Activated T-helper 1 cell treated with Interleukin-2 at 50 U/mL for 16 hours (primary cell): Measurements from ENCODE around the gene SPATA18.
"Not testable (repeated sequence)": the region's sequence is repeated elsewhere in the genome, so short reads cannot be mapped to it uniquely, and the experiment has no call there.

ENCODE experiments used
- DNase-seq: peaks from one replicate; pipeline ENCODE4 v3.0.0-alpha.2; 2020; ENCODE audit warnings: low read depth

The SPATA18 gene

DNA sequence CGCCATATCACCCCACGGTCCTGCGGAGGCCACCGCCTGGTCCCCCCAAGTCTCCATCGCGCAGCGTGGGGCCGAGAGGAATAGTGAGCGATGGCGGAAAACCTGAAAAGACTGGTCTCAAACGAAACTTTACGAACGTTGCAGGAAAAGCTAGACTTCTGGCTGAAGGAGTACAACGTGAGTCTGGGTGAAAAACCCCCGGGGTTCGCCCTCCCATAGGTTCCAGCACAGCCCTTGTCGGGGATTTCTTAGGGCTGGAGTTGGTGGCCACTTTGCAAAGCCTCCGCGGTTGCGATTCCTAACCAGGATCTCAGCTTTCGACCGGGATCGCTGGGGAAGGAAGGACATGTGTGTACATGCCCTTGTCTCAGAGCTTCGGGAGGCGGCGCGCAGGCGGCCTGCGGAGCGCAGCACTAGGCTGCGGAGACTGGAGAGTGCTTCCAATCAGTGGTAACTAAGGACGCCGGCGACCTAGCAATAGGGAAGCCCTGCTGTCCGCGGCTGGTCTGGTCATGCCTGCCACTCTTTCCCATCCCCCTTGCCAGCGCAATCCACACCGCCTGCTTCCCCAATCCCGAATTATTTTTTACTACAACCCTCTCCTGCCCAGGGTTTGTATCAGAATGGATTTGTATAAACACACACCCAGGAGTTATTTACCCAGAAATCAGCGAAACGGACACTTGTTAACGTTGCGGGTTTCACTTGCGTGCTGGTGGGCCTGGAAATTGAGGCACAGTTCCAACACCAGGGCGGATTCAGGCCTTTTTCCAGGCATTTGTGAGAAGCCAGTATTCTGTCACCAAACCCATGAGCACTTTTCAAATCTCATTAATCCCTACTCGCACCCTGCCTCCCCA is 741 bp downstream of the SPATA18 start:
- no peak for DNase-seq

DNA sequence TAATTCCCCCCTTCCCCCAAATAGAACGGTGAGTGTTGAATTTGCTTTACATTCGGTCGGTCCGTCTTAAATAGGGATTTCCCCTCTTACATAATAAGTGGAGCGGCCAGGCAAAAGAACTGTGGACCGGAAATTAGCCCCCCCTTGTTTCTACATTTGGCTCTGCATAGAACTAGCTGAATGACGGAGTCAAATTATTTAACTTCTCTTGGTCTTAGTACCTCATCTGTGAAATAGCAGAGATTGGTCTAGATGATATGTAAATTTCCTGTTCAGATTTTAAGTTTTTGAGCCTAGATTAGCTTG is 1.3 kb downstream of the SPATA18 start:
- DNase-seq: no peak

DNA sequence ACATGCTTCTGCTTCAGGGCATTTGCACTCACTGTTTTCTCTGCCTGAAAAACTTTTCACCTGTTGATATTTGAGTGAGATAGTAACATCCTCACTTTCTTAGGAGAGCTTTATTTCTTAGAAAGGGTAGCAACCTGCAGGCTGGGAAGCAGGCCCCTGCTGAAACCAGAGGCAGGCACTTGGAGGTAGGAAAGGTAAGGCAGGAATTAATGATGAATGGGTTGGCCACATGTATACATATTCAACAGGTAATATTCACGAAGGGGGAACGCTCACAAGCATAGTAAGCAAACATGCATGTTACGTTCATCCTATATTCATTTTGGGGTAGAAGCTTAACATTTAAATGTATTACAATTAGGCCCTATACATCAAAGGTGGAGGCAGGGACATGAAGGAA is 3.1 kb downstream of the SPATA18 start:
- DNase-seq: no peak

DNA sequence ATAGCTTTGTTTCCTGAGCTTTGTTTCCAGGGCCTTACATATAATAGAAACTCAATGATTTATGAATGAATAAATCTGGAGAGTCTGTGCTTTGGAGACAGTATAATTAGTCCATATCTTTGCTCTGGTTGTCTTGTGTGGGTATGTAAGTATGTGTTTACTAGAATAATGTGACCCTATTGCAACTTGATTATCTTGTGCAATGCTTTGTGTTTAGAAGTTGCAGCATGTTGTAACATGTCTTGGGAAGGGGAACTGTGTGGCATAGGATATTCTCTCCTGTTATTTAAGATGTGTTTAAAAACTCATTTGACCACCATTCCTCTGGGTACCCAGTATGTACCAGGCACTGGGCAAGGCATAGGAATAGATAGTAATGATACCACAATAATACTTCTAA is 6.1 kb downstream of the SPATA18 start:
- DNase-seq: no peak

DNA sequence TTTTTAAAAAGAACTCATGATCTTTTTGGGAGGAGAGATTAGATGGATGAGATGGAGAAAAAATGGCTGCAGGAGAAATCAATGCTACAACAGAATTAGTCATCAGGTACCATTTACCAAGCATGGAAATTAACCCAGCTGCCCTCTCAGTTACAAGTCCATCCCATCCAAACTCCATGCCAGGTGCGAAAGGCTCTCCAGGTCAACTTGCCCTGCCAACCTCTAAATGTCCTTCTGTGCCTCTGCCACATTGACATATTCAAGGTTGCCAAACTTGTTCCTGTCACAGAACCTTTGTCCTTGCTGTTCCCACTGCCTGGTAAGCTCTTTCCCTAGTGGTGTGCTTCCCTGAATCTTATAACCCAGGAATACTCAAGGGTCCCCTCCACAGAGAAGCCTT is 7.2 kb downstream of the SPATA18 start:
- no peak for DNase-seq

DNA sequence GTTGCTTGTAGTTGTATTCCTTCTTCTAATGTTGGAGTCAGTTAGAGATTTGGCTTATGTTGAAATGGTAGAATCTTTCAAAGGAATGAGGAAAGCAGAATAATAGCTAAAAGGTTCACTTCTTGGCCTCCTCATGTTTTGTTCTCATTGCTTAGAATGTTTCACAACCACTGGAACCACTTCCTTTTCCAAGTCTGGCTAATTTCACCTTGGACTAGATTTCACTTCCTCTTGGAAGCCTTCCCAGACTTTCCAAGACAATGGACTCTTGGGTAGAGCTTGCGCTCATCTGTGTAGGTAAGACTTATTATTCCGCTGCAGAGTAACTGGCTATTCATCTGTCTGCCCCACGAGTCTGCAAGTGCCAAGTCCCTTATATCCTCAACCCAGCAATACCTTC is 8.3 kb downstream of the SPATA18 start:
- DNase-seq: no peak

DNA sequence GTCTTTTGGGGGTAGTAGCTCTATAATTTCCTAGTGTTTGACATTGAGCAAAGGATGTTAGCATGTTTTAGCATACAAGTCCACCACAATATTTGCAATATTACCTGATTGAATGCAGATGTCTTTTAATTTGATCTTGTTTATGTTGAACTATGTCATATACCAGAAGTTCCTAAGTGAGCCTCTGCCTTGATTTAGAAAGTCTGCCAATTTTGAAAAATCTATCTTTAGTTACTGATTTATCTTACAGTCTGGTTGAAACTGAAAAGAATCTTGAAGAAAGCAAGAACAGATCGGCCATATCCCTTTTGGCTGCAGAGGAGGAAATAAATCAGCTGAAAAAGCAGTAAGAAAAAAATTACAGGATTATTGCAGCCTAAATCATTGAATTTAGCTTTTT is 18.5 kb downstream of the SPATA18 start:
- no peak for DNase-seq

DNA sequence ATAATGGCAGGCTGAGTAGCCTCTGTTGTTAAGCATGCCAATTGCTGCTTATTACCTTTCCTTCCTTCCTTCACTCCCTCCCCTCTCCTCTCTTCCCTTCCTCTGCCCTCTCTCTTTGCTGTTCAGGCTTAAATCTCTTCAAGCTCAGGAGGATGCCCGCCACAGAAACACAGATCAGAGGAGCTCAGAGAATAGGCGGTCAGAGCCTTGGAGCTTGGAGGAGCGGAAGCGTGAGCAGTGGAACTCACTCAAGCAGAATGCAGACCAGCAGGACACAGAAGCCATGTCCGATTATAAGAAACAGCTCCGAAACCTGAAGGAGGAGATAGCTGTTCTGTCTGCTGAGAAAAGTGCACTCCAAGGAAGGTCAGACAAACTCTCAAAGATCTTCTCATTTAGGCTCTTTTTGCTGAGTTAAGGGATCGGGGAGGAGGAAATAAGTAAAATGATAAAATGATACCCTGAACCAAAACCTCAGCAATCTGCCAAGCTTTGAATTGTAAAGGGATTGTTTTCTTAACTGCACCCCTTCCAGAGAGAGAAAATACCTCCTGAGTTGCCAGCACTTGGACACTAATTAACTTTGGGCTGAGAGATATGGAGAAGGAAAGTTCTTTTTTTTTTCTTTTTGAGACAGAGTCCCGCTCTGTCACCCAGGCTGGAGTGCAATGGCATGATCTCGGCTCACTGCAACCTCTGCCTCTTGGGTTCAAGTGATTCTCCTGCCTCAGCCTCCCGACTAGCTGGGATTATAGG is 20.9 kb downstream of the SPATA18 start:
- DNase-seq: no peak

DNA sequence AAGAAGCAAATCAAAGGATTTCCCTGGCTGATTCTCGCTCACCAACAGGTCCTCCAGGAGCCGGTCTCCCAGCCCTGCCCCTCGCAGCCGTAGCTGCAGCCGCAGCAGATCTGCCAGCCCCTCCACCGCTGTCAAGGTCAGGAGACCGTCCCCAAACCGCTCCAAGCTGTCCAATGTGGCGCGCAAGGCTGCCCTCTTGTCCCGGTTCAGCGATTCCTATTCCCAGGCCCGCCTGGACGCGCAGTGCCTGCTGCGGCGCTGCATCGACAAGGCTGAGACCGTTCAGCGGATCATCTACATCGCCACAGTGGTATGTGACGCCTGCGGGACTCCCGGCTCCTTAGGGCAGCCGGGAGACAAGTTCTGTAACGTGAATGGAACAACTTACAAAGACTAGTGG is 25.6 kb downstream of the SPATA18 start:
- DNase-seq: no peak

DNA sequence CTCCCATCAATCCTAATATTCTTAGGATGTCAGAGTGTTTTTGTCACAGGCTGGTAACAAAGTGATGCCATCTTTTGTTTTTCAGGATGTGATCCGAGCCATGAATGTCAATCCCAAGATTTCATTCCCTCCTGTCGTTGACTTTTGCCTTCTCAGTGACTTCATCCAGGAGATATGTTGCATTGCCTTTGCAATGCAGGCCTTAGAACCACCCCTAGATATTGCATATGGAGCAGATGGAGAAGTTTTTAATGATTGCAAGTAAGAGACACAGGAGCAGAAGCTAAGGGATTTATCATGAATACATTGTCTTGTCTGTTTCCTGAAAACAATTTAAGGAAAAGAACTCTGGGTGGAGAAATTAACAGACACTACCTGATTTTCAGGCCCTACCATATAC is 28.6 kb downstream of the SPATA18 start:
- no peak for DNase-seq

DNA sequence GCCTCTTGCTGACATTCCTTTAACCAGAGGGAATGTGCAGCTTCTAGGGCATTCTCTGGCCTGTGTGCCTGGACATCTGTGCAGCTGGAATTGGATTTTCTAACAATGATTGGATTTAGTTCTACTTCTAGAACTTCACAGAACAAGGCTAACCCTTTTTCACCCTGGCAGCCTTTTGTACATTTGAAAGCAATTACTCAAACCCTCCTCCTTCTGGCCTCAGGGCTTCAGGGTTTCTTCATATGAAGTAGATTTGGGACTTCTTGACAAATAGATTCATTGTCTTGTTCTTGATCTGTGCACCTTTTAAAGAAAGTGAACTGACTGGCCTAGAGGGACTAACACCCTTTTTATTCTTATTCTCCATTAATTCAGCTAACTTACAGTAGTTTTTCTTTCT is 30.1 kb downstream of the SPATA18 start:
- DNase-seq: no peak

DNA sequence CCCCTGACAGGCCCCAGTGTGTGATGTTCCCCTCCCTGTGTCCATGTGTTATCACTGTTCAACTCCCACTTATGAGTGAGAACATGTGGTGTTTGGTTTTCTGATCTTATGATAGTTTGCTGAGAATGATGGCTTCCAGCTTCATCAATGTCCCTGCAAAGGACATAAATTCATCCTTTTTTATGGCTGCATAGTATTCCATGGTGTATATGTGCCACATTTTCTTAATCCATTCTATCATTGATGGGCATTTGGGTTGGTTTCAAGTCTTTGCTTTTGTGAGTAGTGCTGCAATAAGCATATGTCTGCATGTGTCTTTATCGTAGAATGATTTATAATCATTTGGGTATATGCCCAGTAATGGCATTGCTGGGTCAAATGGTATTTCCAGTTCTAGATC is 35.3 kb downstream of the SPATA18 start:
- not testable (repeated sequence) for DNase-seq

DNA sequence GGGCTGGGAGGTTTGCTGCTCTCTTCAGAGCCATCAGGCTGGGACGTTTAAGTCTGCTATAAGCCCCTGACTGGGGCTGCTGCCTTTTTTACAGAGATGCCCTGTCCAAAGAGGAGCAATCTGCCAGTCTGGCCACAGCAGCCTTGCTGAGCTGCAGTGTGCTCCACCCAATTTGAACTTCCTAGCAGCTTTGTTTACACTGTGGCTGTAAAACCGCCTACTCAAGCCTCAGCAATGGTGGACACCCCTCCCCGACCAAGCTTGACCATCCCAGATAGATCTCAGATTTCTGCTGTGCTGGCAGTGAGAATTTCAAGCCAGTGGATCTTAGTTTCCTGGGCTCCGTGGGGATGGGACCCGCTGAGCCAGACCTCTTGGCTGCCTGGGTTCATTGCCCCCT is 40.7 kb downstream of the SPATA18 start:
- DNase-seq: no peak

DNA sequence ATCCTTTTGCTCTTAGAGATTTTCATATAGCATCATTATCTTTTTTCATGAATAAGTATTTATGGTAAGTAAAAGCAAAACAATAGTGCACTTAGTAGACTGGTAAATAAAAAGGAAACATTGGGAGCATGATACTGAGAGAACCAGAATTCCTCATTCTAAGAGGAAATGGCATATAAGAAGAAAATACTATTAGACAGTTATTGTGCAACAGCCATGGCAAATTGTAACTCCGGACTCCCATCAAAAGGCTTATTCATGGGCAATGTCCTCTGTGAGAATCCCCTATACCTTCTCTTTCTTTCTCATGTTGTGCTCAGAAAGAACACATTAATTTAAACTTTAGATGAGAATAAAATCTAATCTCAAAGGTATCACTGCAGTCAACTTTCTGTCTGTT is 42.4 kb downstream of the SPATA18 start:
- DNase-seq: no peak

DNA sequence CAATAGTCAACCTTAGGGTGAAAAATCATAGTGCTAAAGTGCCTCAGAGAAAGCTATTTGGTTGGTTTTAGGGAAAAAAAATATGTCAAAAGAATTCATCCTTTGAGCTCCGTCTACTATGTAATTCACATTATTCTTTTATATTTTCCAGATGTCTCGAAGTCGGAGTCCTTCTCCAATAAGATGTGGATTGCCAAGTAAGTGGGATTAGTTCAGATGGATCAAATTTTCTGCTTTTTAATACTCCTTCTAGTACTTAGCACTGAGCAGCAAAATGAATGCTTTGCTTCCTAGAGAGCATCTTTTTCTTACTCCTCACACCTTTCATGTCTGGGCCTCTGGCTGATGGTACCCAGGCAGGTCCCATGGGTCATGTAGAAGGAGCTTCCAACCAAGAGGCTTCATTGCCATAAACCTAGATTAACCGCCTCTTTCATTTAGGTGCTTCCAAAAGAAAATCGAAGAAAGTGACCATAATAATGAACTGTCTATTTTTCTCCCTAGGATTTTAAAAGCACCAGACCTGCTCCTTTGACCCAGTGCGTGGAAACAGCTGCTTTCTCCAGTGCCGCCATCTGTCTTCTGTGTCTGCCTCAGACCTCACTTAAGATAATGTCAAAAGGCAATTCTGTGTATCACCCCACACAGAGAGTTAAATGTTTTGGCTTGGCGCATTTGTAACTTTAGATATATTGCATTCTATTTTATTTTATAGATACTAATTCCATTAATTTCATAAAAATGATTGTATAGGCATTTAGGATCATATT is 43.5 kb downstream of the SPATA18 start:
- DNase-seq: no peak

DNA sequence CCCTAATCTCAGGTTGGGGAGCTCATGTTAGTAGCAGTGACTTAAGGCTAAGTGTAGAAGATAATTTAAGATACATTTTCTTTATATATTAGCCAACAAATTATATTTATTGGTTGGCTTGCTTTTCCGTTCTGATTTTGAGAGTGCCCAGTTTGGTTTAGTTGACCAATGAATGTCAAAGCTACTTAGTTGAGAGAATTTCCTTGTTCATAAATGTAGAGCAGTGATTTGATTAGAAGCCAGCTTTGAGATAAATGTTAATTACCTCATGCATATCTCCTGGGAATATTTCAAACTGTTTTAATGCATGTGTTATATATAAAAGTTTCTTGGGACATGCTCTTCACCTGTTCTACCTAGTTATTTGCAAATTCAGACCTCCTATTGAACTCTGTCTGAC is 44.3 kb downstream of the SPATA18 start:
- no peak for DNase-seq

DNA sequence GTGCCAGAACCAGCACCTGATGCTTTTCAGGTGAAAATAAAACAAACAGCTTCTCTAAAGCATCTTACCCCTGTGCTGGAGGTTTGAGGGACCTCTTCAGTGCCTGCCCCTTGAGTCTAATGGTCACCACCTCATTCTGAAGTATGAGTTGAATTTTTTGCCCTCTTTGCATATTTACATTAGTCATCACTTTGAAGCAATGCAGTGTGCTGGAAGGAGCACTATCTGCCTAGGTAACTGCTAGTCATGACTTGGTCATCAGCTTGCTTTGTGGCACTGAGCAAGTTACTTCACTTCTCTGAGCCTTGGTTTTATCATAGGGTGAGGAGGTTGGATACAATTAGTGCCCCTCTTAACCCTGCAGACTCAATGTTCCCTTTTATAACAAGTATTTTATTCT is 44.9 kb downstream of the SPATA18 start:
- no peak for DNase-seq

DNA sequence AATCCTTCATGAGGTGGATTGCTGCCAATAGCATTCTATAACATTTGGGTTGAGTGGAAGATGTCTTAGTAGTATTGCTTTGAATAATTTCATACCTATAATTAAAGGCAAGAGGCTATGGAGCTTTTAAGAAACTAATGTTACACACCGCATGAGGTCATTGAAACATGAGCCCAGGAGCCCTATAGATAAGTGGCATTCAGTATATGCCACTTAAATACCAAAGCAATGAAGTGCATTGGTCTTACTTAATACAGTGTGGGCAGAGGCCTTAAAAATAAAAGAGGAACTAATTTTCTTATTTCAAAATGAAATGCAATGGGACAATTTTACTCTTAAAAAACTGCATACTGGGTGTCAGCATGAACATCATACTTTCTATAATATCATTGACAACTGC is 47.5 kb downstream of the SPATA18 start:
- DNase-seq: no peak

DNA sequence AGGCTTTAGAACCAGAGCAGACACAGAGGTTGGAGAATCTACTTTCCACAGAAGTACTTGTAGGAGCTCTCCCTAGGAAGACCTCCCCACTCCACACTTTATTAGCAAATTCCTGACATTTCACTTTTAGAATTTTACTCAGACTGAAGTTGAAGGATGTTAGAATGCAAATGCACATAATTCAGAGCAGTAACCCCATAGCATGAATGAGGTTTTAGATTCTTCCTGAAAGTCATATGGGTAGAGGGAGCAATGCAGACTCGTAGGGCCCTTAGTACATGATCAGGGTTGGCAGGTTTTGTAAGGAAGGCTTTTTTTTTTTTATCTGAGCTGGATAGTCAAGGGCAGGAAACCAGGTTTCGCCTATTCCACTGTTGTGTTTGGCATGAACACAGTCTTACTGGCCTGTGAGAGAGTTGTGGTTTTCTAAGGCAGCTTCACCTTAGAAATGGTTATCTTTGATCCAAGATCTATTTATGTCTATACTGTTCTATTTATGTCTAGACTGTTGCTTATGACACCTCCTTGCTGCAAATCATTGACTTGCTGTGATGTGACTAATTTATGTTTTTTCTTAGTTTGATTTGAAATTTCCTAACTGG is 48.9 kb downstream of the SPATA18 start:
- DNase-seq: no peak

DNA sequence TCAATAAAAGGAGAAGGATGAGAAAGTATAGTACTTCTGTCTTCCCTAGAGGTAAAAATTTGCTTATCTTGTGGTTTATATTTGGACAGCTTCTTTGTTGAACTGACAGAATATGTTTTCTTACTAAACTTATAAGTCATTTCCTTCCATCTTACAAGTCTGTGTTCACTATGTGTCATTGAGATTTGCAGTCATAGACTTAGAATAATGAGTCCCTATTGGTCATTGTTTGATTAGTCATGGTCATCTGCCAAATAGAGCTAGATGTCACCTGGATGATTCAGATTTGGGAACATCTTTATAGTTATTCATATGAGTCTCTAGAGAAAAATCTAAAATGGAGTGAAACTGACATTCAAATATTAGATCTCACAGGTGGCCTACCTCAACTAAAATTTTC is 51.5 kb downstream of the SPATA18 start:
- no peak for DNase-seq

DNA sequence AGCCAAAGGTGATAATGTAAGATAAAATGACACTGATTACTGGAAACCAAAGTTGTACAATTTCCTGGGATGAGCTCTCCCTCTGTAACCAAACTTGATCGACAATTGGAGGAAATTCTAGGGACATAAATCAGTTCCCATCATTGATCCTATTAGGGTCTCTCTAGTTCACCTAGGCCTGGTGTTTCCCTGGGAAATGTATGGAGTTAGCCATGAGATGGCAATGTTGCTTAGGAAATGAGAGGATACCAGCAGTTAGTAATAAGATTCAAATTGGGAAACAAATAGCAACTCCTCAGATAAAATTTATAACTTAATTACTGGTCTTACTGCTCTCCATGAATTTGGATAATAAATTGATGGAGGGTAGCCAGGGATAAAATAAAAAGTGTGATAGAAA is 52.2 kb downstream of the SPATA18 start:
- no peak for DNase-seq

DNA sequence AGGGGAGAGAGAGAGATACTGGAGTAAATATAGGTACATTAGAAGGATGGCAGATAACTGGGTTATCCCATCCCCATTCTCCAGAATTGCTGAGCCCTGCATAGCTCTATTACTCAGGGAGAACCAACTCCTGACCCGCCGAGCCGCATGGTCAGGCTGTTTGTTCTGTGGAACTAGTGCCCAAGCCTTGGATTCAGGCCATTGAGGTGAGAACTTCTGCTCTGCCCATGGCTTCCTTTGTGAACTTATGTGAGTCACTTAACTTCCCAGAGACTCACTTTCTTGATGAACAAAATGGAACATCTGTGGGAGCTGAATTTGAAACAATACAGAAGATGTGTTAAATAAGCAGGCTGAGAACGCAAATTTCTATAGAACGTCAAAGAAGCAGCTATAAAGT is 54.2 kb downstream of the SPATA18 start:
- no peak for DNase-seq

DNA sequence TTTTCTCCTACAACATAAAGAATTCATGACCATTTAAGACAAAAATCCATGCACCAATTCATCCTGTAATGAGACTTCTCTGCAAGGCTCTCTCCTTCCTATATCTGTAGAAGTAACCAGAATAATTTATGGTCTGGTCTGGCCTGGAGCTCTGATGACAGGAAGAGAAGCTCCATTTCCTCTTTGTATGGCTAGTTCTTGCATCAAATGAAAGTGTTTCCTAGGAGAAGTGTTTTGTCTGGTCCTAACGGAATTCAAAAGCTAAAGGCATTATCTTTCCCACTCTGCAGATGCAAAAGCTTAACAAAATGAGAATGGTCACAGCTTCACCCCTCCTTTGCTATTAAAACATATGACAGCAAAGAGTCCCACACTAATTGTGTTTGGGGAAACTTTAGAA is 55.1 kb downstream of the SPATA18 start:
- no peak for DNase-seq
